BLaER1 treated with 17β-estradiol and CSF1 and Interleukin-3, amounts not matched to agents 10 nM and 100 nM (cell line): ENCODE measurements around the gene NBAS.

Experiments
- H3K27ac ChIP-seq, 11 experiments: shearing (Covaris generic); formaldehyde crosslinking; 2 replicates each; pipeline ENCODE4 v1.8.1; 2022
- H3K27me3 ChIP-seq, 11 experiments: shearing (Covaris generic); formaldehyde crosslinking; 2 replicates each; pipeline ENCODE4 v1.8.1; 2022
- H3K36me3 ChIP-seq, 11 experiments: shearing (Covaris generic); formaldehyde crosslinking; 2 replicates each; pipeline ENCODE4 v1.8.1; 2022
- H3K4me1 ChIP-seq, 10 experiments: shearing (Covaris generic); formaldehyde crosslinking; 2 replicates each; pipeline ENCODE4 v1.8.1; 2022
- H3K4me2 ChIP-seq, 11 experiments: shearing (Covaris generic); formaldehyde crosslinking; 2 replicates each; pipeline ENCODE4 v1.8.1; 2022
- H3K4me3 ChIP-seq, 10 experiments: shearing (Covaris generic); formaldehyde crosslinking; 2 replicates each; pipeline ENCODE4 v1.8.1; 2022
- H3K9ac ChIP-seq, 11 experiments: shearing (Covaris generic); formaldehyde crosslinking; 2 replicates each; pipeline ENCODE4 v1.8.1; 2022
- H3K9me3 ChIP-seq, 11 experiments: shearing (Covaris generic); formaldehyde crosslinking; replicated peaks in 1 of 11; 2 replicates each; pipeline ENCODE4 v1.8.1; 2022
- H4K20me1 ChIP-seq, 11 experiments: shearing (Covaris generic); formaldehyde crosslinking; 2 replicates each; pipeline ENCODE4 v1.8.1; 2022
- Cebpa-rat ChIP-seq, 11 experiments: shearing (Covaris generic); IDR thresholded peaks; 2 replicates each; pipeline ENCODE4 v1.8.1; 2022

NBAS gene

GRCh38 chr2:15187702-15188101, 373.4 kb downstream of the NBAS start:
- Histone ChIP-seq H3K9me3 (no peaks in the 10 kb centered on the region), H3K4me3 (no peak overlapping the region), H3K9ac (no peak overlapping the region), H3K4me2 (no peak overlapping the region), H3K27ac (no peak overlapping the region), H4K20me1 (no peaks in the 10 kb centered on the region), H3K36me3 (peaks cover 14 to 72% (median 31%) of the 10 kb centered on the region in 11 experiments), H3K4me1 (no peaks in the 10 kb centered on the region), H3K27me3 (no peaks in the 10 kb centered on the region)
- TF ChIP-seq Cebpa-rat (IDR thresholded peaks at IDR 0.05), result no peak

- no peak overlapping the region for H3K4me3 ChIP-seq
- no peak overlapping the region for H3K9ac ChIP-seq
- TF ChIP-seq Cebpa-rat (IDR thresholded peaks at IDR 0.05), result no peak
- no peaks in the 10 kb centered on the region; a peak in 1 of 22 replicates for H4K20me1 ChIP-seq
- no peak overlapping the region for H3K27ac ChIP-seq
- no peaks in the 10 kb centered on the region for H3K4me1 ChIP-seq
- no peaks in the 10 kb centered on the region for H3K9me3 ChIP-seq
- no peaks in the 10 kb centered on the region for H3K27me3 ChIP-seq
- no peak overlapping the region for H3K4me2 ChIP-seq
- peaks cover 14 to 83% (median 31%) of the 10 kb centered on the region in 11 experiments for H3K36me3 ChIP-seq
Observed at GRCh38 chr2:15186118-15186517, 375.0 kb downstream of the NBAS start.

DNA sequence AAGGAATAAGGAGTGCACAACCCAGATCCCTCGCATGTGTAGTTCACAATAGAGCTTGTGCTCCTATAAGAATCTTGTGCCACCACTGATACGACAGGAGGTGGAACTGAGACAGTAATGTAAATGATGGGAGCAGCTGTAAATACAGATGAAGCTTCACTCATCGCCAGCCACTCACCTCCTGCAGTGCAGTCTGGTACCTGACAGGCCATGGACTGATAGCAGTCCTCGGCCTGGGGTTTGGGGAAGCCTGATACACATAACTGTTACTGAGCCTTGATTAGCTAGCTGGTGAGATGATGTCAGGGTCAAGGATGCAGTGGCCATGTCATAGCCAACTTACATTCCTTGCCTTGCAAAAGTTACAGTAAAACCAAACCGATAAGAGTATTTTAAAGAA, 376.6 kb downstream of the NBAS start:
- H3K9ac ChIP-seq, result no peak overlapping the region
- no peaks in the 10 kb centered on the region for H3K9me3 ChIP-seq
- no peaks in the 10 kb centered on the region for H3K4me1 ChIP-seq
- H3K27me3 ChIP-seq, result no peaks in the 10 kb centered on the region
- TF ChIP-seq Cebpa-rat (IDR thresholded peaks at IDR 0.05), result no peak
- H3K27ac ChIP-seq, result no peak overlapping the region
- no peaks in the 10 kb centered on the region; a peak in 1 of 22 replicates for H4K20me1 ChIP-seq
- no peak overlapping the region for H3K4me2 ChIP-seq
- H3K36me3 ChIP-seq, result peaks cover 13 to 75% (median 28%) of the 10 kb centered on the region in 11 experiments
- H3K4me3 ChIP-seq, result no peak overlapping the region

GRCh38 chr2:15182275-15182674, 378.9 kb downstream of the NBAS start:
- Histone ChIP-seq H3K27me3 (no peaks in the 10 kb centered on the region), H4K20me1 (no peaks in the 10 kb centered on the region; a peak in 1 of 22 replicates), H3K4me3 (no peak overlapping the region), H3K9ac (no peak overlapping the region), H3K36me3 (peaks cover 4 to 65% (median 15%) of the 10 kb centered on the region in 11 experiments; a peak in 17 of 22 replicates), H3K27ac (no peak overlapping the region), H3K9me3 (no peaks in the 10 kb centered on the region), H3K4me1 (peaks cover 0 to 5% (median 0%) of the 10 kb centered on the region in 10 experiments; a peak in 2 of 20 replicates), H3K4me2 (no peak overlapping the region)
- TF ChIP-seq Cebpa-rat (IDR thresholded peaks at IDR 0.05), result no peak

DNA sequence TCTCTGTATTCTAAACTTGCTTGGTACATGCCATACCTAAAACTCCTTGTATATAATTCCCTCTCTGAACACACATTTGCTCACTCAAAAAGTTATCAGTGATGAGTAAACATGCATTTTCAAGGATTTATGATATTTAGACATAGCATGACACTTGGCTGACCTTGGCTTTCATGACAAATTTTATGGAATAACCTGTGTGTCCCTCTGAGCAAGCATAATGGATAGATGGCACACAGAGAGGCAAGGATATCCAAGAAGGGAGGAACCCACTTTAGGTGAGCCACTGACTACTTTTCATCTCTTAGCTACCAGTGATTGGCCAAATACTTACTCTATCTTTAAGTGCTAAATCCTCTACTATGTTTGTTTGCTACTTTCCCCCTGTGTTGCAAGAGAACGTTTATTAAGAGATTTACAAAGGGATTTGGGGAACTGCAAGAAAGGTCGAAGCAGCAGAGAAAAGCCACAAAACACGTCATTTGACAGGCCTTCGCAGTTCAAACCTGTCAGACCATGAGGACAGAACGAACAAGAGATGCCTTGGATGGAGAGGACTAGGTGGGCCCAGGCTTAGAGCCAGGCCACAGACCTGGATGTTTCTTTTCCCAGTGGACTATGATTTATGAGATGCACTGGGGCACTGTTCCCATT, 379.9 kb downstream of the NBAS start:
- no peaks in the 10 kb centered on the region for H3K27me3 ChIP-seq

DNA sequence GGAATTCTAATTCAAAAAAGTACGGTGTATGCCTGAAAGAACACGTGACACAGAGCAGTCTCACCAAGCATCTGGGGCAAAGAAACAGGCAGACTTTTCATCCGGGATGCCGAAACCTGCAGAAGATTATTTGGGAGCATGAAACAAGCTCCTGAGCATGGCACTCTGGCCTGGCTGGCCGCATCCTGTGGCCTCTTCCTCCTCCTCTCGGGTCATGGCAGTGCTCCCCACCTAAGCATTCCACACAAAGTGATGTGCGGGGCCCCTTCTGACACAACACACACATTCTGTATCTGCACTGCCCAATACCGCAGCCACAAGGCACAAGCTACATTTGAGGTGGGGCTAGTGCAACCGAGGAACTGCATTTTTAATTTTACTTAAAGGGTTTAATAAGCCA, 380.8 kb downstream of the NBAS start:
- no peak for TF ChIP-seq Cebpa-rat (IDR thresholded peaks at IDR 0.05)
- Histone ChIP-seq H3K27ac (no peak overlapping the region), H3K9ac (no peak overlapping the region), H3K36me3 (peaks cover 2 to 65% (median 11%) of the 10 kb centered on the region in 11 experiments; a peak in 11 of 22 replicates), H4K20me1 (no peaks in the 10 kb centered on the region; a peak in 1 of 22 replicates), H3K4me1 (peaks cover 0 to 5% (median 0%) of the 10 kb centered on the region in 10 experiments; a peak in 2 of 20 replicates), H3K4me2 (no peak overlapping the region), H3K27me3 (no peaks in the 10 kb centered on the region), H3K9me3 (no peaks in the 10 kb centered on the region), H3K4me3 (no peak overlapping the region)

More for the DNA sequence above, 379.9 kb downstream of the NBAS start:
- peaks cover under 1 to 65% (median 8%) of the 10 kb centered on the region in 11 experiments; a peak in 15 of 22 replicates for H3K36me3 ChIP-seq
- no peak overlapping the region for H3K4me3 ChIP-seq
- no peak overlapping the region for H3K4me2 ChIP-seq
- no peak for TF ChIP-seq Cebpa-rat (IDR thresholded peaks at IDR 0.05)
- peaks cover 0 to 5% (median 0%) of the 10 kb centered on the region in 10 experiments; a peak in 2 of 20 replicates for H3K4me1 ChIP-seq
- no peaks in the 10 kb centered on the region; a peak in 1 of 22 replicates for H4K20me1 ChIP-seq
- no peaks in the 10 kb centered on the region for H3K9me3 ChIP-seq
- no peak overlapping the region for H3K27ac ChIP-seq
- H3K9ac ChIP-seq, result no peak overlapping the region

GRCh38 chr2:15178946-15179345, 382.2 kb downstream of the NBAS start:
- Histone ChIP-seq H3K4me3 (no peak overlapping the region), H3K27ac (no peak overlapping the region), H3K36me3 (peaks cover 0 to 64% (median 7%) of the 10 kb centered on the region in 11 experiments; a peak in 10 of 22 replicates), H3K27me3 (no peaks in the 10 kb centered on the region), H3K4me2 (no peak overlapping the region), H3K4me1 (peaks cover 0 to 5% (median 0%) of the 10 kb centered on the region in 10 experiments; a peak in 2 of 20 replicates), H4K20me1 (no peaks in the 10 kb centered on the region; a peak in 1 of 22 replicates), H3K9ac (no peak overlapping the region), H3K9me3 (no peaks in the 10 kb centered on the region)
- no peak for TF ChIP-seq Cebpa-rat (IDR thresholded peaks at IDR 0.05)

GRCh38 chr2:15177103-15177502, 384.0 kb downstream of the NBAS start:
- Histone ChIP-seq H3K4me2 (no peak overlapping the region), H3K27ac (no peak overlapping the region), H3K36me3 (peaks cover 0 to 61% (median 7%) of the 10 kb centered on the region in 11 experiments; a peak in 10 of 22 replicates), H4K20me1 (no peaks in the 10 kb centered on the region; a peak in 1 of 22 replicates), H3K4me1 (peaks cover 0 to 5% (median 0%) of the 10 kb centered on the region in 10 experiments; a peak in 2 of 20 replicates), H3K9me3 (no peaks in the 10 kb centered on the region), H3K27me3 (no peaks in the 10 kb centered on the region), H3K9ac (no peak overlapping the region), H3K4me3 (no peak overlapping the region)
- no peak for TF ChIP-seq Cebpa-rat (IDR thresholded peaks at IDR 0.05)

- H3K4me2 ChIP-seq, result no peak overlapping the region
- H3K4me1 ChIP-seq, result peaks cover 0 to 5% (median 0%) of the 10 kb centered on the region in 10 experiments; a peak in 2 of 20 replicates
- no peaks in the 10 kb centered on the region for H3K9me3 ChIP-seq
- H4K20me1 ChIP-seq, result no peaks in the 10 kb centered on the region; a peak in 1 of 22 replicates
- H3K27me3 ChIP-seq, result no peaks in the 10 kb centered on the region
- H3K9ac ChIP-seq, result no peak overlapping the region
- H3K27ac ChIP-seq, result no peak overlapping the region
- peaks cover 0 to 61% (median 7%) of the 10 kb centered on the region in 11 experiments; a peak in 10 of 22 replicates for H3K36me3 ChIP-seq
- no peak overlapping the region for H3K4me3 ChIP-seq
- no peak for TF ChIP-seq Cebpa-rat (IDR thresholded peaks at IDR 0.05)
Observed at GRCh38 chr2:15176604-15177003, 384.5 kb downstream of the NBAS start.
